ENCODE measurements around the gene AIG1.

- TF ChIP-seq, protein P1, sequence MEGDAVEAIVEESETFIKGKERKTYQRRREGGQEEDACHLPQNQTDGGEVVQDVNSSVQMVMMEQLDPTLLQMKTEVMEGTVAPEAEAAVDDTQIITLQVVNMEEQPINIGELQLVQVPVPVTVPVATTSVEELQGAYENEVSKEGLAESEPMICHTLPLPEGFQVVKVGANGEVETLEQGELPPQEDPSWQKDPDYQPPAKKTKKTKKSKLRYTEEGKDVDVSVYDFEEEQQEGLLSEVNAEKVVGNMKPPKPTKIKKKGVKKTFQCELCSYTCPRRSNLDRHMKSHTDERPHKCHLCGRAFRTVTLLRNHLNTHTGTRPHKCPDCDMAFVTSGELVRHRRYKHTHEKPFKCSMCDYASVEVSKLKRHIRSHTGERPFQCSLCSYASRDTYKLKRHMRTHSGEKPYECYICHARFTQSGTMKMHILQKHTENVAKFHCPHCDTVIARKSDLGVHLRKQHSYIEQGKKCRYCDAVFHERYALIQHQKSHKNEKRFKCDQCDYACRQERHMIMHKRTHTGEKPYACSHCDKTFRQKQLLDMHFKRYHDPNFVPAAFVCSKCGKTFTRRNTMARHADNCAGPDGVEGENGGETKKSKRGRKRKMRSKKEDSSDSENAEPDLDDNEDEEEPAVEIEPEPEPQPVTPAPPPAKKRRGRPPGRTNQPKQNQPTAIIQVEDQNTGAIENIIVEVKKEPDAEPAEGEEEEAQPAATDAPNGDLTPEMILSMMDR (IDR thresholded peaks at IDR 0.05; ENCODE audit: poor library complexity, severe bottlenecking), result no peak
- TF ChIP-seq SMC3 (conservative IDR thresholded peaks at IDR 0.05; ENCODE audit: poor library complexity), result no peak
- TF ChIP-seq POLR2AphosphoS5 (IDR thresholded peaks at IDR 0.05), result no peak
- TF ChIP-seq, protein P2, sequence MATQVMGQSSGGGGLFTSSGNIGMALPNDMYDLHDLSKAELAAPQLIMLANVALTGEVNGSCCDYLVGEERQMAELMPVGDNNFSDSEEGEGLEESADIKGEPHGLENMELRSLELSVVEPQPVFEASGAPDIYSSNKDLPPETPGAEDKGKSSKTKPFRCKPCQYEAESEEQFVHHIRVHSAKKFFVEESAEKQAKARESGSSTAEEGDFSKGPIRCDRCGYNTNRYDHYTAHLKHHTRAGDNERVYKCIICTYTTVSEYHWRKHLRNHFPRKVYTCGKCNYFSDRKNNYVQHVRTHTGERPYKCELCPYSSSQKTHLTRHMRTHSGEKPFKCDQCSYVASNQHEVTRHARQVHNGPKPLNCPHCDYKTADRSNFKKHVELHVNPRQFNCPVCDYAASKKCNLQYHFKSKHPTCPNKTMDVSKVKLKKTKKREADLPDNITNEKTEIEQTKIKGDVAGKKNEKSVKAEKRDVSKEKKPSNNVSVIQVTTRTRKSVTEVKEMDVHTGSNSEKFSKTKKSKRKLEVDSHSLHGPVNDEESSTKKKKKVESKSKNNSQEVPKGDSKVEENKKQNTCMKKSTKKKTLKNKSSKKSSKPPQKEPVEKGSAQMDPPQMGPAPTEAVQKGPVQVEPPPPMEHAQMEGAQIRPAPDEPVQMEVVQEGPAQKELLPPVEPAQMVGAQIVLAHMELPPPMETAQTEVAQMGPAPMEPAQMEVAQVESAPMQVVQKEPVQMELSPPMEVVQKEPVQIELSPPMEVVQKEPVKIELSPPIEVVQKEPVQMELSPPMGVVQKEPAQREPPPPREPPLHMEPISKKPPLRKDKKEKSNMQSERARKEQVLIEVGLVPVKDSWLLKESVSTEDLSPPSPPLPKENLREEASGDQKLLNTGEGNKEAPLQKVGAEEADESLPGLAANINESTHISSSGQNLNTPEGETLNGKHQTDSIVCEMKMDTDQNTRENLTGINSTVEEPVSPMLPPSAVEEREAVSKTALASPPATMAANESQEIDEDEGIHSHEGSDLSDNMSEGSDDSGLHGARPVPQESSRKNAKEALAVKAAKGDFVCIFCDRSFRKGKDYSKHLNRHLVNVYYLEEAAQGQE (IDR thresholded peaks at IDR 0.05; ENCODE audit: borderline replicate concordance), result no peak
- TF ChIP-seq EZH2 (IDR thresholded peaks at IDR 0.05; ENCODE audit: borderline replicate concordance, insufficient read depth, low read length, poor library complexity, severe bottlenecking), result no peak
- TF ChIP-seq EP300 (conservative IDR thresholded peaks at IDR 0.05; ENCODE audit: poor library complexity, severe bottlenecking), result no peak
These were observed 310.2 kb downstream of the AIG1 start for GRCh38 chr6:143370812-143371370.
